T-cell (primary cell): Measurements from ENCODE around the gene ARID4B. TPM values are rescaled to one million over a fixed set of nuclear protein-coding genes. Genes with fewer than 3 reads are reported as not detected.
A peak's percentile ranks its signal among the peaks of the same experiment; 100 is the strongest.

Experiments used
- ATAC-seq, 4 experiments: fragments of 200-7000 bp in 3 of 4; fragments of 150-1000 bp in 1 of 4; cut with Tn5 transposase; replicated peaks in 1 of 4; 1 replicate in 3 of 4; 2 replicates in 1 of 4; pipeline ENCODE4 v1.10.0; 2021; ENCODE audit warnings: moderate library complexity in 3 of 4, mild to moderate bottlenecking in 2 of 4, moderate number of reproducible peaks in 1 of 4
- CTCF ChIA-PET, 2 donors: fragments of 300-600 bp; sonication (Branson Sonifier 250); formaldehyde crosslinking; loops; one replicate each; lab custom pipeline; 2022; ENCODE audit warnings: antibody characterized with exemption in 2 of 2; lab: Charles Lee
- POLR2A ChIA-PET, 2 donors: fragments of 300-600 bp; sonication (Branson Sonifier 250); formaldehyde crosslinking; loops; one replicate each; lab custom pipeline; 2022; ENCODE audit warnings: antibody characterized with exemption in 2 of 2; lab: Charles Lee
- DNase-seq, 35 experiments: peaks; one replicate each; pipeline versions ENCODE4 v3.0.0 to v3.0.0-alpha.2; 2013 to 2023
- H3K27ac ChIP-seq: one replicate; pipeline ENCODE4 v1.5.1; 2013; ENCODE audit warnings: low read length
- H3K27me3 ChIP-seq, 2 experiments: replicated peaks in 1 of 2; 1 replicate in 1 of 2; 2 replicates in 1 of 2; pipeline versions ENCODE4 v1.6.1 to v1.7.0; 2013; ENCODE audit warnings: low read length in 1 of 2, mixed read lengths in 1 of 2; ENCODE audit not compliant: control insufficient read depth in 2 of 2, insufficient read depth in 2 of 2; ENCODE audit errors: extremely low read depth in 1 of 2
- H3K36me3 ChIP-seq, 2 donors: 1 replicate in 1 of 2; 2 replicates in 1 of 2; pipeline versions ENCODE4 v1.6.1 to v1.7.0; 2013; ENCODE audit warnings: low read length in 1 of 2; ENCODE audit not compliant: control insufficient read depth in 2 of 2, insufficient read depth in 1 of 2; ENCODE audit errors: extremely low read depth in 1 of 2
- H3K4me1 ChIP-seq, 2 experiments: 1 replicate in 1 of 2; 2 replicates in 1 of 2; pipeline versions ENCODE4 v1.6.1 to v1.7.0; 2013; ENCODE audit warnings: low read length in 2 of 2, mixed read lengths in 1 of 2; ENCODE audit not compliant: insufficient read depth in 2 of 2, control insufficient read depth in 1 of 2; ENCODE audit errors: extremely low read depth in 1 of 2
- H3K4me3 ChIP-seq, 2 donors: 1 replicate in 1 of 2; 2 replicates in 1 of 2; pipeline versions ENCODE4 v1.5.1 to v1.7.0; 2013; ENCODE audit warnings: mild to moderate bottlenecking in 2 of 2, low read length in 1 of 2, moderate library complexity in 1 of 2; ENCODE audit not compliant: control insufficient read depth in 1 of 2; ENCODE audit errors: extremely low read depth in 1 of 2
- H3K9me3 ChIP-seq: 2 replicates; pipeline ENCODE4 v1.7.0; 2013
- H3K27ac Mint-ChIP-seq, 2 donors: one replicate each; pipeline ENCODE4 v1.8.0; 2020 to 2021; ENCODE audit warnings: mild to moderate bottlenecking in 2 of 2, mixed read lengths in 2 of 2
- H3K27me3 Mint-ChIP-seq, 2 donors: one replicate each; pipeline ENCODE4 v1.8.0; 2021 to 2022; ENCODE audit warnings: mixed read lengths in 2 of 2
- H3K36me3 Mint-ChIP-seq: one replicate; pipeline ENCODE4 v1.8.0; 2021; ENCODE audit warnings: mixed read lengths
- H3K4me1 Mint-ChIP-seq, 3 donors: one replicate each; pipeline ENCODE4 v1.8.0; 2020 to 2022; ENCODE audit warnings: mixed read lengths in 3 of 3, mild to moderate bottlenecking in 1 of 3
- H3K4me3 Mint-ChIP-seq, 3 donors: one replicate each; pipeline ENCODE4 v1.8.0; 2020 to 2022; ENCODE audit warnings: mild to moderate bottlenecking in 3 of 3, mixed read lengths in 3 of 3, moderate library complexity in 3 of 3
- H3K9me3 Mint-ChIP-seq, 3 donors: one replicate each; pipeline ENCODE4 v1.8.0; 2020 to 2022; ENCODE audit warnings: mixed read lengths in 3 of 3
- WGBS: methylation state at CpG from one replicate; pipeline ENCODE4 v1.1.5; 2013; ENCODE audit warnings: missing lambda C conversion rate; ENCODE audit not compliant: insufficient coverage; 5-methylcytosine and 5-hydroxymethylcytosine counted together
- total RNA-seq, 35 experiments: library from RNA in 6 of 35; stranded (reverse) in 6 of 35; fragments of 120-200 nt in 1 of 35; gene quantifications; one replicate each; pipeline versions ENCODE4 v1.2.1 to v1.2.4 and lab custom pipeline; 2013 to 2026

Gene ARID4B
- total RNA-seq, 5 donors from 2014 or later (not counting 1 experiment from before 2014, with no cell fraction given), result 70.4 to 151 (median 79.1) TPM

DNA sequence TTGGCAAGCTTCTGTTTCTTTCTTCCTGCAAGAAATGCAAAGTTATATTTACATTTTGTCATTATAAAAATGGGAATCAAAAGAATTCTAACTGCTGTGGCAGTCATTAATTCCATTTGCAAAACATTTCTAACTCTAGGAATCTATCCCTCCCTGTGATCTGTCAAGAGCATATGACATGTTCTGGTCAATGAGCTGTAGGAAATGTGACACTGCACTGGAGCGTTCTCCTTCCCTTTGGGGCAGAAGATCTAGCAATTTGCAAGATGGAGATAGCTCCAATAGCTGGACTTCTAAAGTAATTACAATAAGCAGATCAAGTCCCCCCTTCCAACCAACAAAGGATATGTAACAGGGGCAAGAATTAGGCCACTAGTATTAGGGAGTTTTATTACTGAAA is 205.6 kb downstream of the ARID4B start:
- H3K36me3 ChIP-seq, result peaks cover 4 to 45% of the 10 kb centered on the region in 2 donors
- WGBS, result no CpG with 5 or more reads among the region's 1 CpG

More for the DNA sequence above, 205.6 kb downstream of the ARID4B start:
- ChIA-PET CTCF (interaction anchor here (0.5 to 2.6 kb wide), 6 partner anchors 11 to 151 kb away, joined by 3 to 12 read pairs (median 3); no protein-coding TSS in a partner anchor), POLR2A (interaction anchor here in 1 of 2 donors (0.5 to 1.0 kb wide), 3 partner anchors 11 to 1286 kb away, joined by 3 to 10 read pairs (median 7); no protein-coding TSS in a partner anchor)
- Mint-ChIP-seq H3K4me1 (peaks cover 55 to 62% (median 61%) of the 10 kb centered on the region in 3 donors), H3K27me3 (no peaks in the 10 kb centered on the region), H3K27ac (peak overlapping the region in 1 of 2 donors; percentile 73), H3K36me3 (peaks cover 44% of the 10 kb centered on the region), H3K4me3 (peak overlapping the region in 2 of 3 donors; percentile 56 to 58), H3K9me3 (no peaks in the 10 kb centered on the region)
- Histone ChIP-seq H3K27me3 (no peaks in the 10 kb centered on the region), H3K27ac (no peak overlapping the region), H3K9me3 (no peaks in the 10 kb centered on the region), H3K4me3 (no peak overlapping the region), H3K4me1 (peaks cover 6 to 31% of the 10 kb centered on the region in 2 experiments)
- DNase-seq (no peak), ATAC-seq (no peak)

Other genes with a start within 250 kb of the ARID4B start
- gene TOMM20, start 199.3 kb downstream of the ARID4B start, total RNA-seq, result 100 to 1,000 TPM in 4 of 5 donors, 10 to 100 TPM in 1; 81.7 to 115 (median 106) TPM
- 100 to 1,000 TPM; 115 to 169 (median 129) TPM for gene RBM34, start 166.9 kb downstream of the ARID4B start, total RNA-seq
- 10 to 100 TPM; 32.2 to 44.0 (median 39.8) TPM for gene GGPS1, start 391 bp upstream of the ARID4B start, total RNA-seq
- 10 to 100 TPM; 15.6 to 21.5 (median 18.6) TPM for gene TBCE, start 39.2 kb upstream of the ARID4B start, total RNA-seq
- gene B3GALNT2, start 176.3 kb upstream of the ARID4B start, total RNA-seq, result 10 to 100 TPM in 2 of 5 donors, 1 to 10 TPM in 3; 6.2 to 10.9 (median 9.5) TPM